Measurements from ENCODE around the gene PHYKPL. TPM values are rescaled to one million over a fixed set of nuclear protein-coding genes. Genes with fewer than 3 reads are reported as not detected.
A peak's percentile ranks its signal among the peaks of the same experiment; 100 is the strongest.

Gene PHYKPL
- polyA plus RNA-seq, 1 donor (not counting 4 experiments of a cell fraction or from before 2014, with no cell fraction given): 38.8 TPM

DNA sequence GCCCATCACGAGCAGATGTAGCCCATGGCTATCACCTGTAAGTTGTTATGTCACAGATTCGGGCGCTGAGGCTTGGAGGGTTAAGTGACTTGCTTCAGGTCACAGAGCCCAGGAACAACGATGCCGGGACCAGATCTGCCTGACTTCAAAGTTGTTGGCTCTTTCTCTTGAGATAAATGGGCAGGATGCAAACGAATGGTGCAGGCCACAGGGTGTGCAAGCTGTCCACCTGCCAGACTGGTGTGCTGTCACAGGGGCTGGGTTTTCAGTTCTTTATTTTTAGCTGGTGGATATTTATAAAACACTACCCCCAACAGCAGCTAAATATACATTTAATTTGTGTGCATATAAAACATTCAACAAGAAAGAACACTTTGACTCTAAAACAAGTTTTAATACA lies 17.7 kb upstream of the PHYKPL start:
- dilution Hi-C loops (cut with MboI; ENCODE audit: extremely low pct_ligation_motif_present, low sequenced_read_pairs): no loop called here
- Histone ChIP-seq H3K79me2 (ENCODE audit: control insufficient read depth, insufficient read depth, low read length) (no peaks in the 10 kb centered on the region), H3K9me1 (ENCODE audit: control insufficient read depth, extremely low read depth, insufficient read depth, low read length) (no peaks in the 10 kb centered on the region), H3K27ac (ENCODE audit: control insufficient read depth, insufficient read depth, low read length) (no peak overlapping the region), H3K4me2 (ENCODE audit: control insufficient read depth, extremely low read depth, insufficient read depth, low read depth, low read length) (no peak overlapping the region), H3K4me3 (ENCODE audit: control insufficient read depth in 2 of 3, extremely low read depth in 1 of 3, insufficient read depth in 2 of 3, low read depth in 1 of 3, low read length in 3 of 3) (no peak overlapping the region), H3K4me1 (ENCODE audit: control insufficient read depth, extremely low read depth, insufficient read depth, low read length) (peaks cover 4% of the 10 kb centered on the region), H2AFZ (ENCODE audit: control insufficient read depth, low read length) (no peak overlapping the region), H3K9ac (ENCODE audit: control insufficient read depth, extremely low read depth, insufficient read depth, low read length) (no peak overlapping the region), H4K20me1 (ENCODE audit: control insufficient read depth, extremely low read depth, insufficient read depth, low read length) (peaks cover 2% of the 10 kb centered on the region), H3K36me3 (ENCODE audit: control insufficient read depth in 2 of 2, extremely low read depth in 1 of 2, insufficient read depth in 2 of 2, low read length in 2 of 2) (no peaks in the 10 kb centered on the region), H3K9me3 (ENCODE audit: control insufficient read depth, low read depth, low read length) (no peaks in the 10 kb centered on the region), H3K27me3 (ENCODE audit: control insufficient read depth, extremely low read depth, insufficient read depth, low read length) (peaks cover 11% of the 10 kb centered on the region)
- FAIRE-seq: no peak
- TF ChIP-seq, protein P1, sequence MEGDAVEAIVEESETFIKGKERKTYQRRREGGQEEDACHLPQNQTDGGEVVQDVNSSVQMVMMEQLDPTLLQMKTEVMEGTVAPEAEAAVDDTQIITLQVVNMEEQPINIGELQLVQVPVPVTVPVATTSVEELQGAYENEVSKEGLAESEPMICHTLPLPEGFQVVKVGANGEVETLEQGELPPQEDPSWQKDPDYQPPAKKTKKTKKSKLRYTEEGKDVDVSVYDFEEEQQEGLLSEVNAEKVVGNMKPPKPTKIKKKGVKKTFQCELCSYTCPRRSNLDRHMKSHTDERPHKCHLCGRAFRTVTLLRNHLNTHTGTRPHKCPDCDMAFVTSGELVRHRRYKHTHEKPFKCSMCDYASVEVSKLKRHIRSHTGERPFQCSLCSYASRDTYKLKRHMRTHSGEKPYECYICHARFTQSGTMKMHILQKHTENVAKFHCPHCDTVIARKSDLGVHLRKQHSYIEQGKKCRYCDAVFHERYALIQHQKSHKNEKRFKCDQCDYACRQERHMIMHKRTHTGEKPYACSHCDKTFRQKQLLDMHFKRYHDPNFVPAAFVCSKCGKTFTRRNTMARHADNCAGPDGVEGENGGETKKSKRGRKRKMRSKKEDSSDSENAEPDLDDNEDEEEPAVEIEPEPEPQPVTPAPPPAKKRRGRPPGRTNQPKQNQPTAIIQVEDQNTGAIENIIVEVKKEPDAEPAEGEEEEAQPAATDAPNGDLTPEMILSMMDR (optimal IDR thresholded peaks at IDR 0.05 in 1 of 3, IDR thresholded peaks at IDR 0.05 in 1 of 3, conservative IDR thresholded peaks at IDR 0.05 in 1 of 3; ENCODE audit: extremely low read depth in 1 of 3, insufficient read depth in 2 of 3, low read length in 3 of 3): no peak
- no peak for TF ChIP-seq EZH2 (IDR thresholded peaks at IDR 0.05; ENCODE audit: low read length)
- no peak for DNase-seq (ENCODE audit: low read depth, low spot score)

- DNase-seq (ENCODE audit: low read depth, low spot score): peak; percentile 13
- peak; percentile 71 for FAIRE-seq
- no peak overlapping the region for H3K4me3 ChIP-seq (ENCODE audit: control insufficient read depth in 2 of 3, extremely low read depth in 1 of 3, insufficient read depth in 2 of 3, low read depth in 1 of 3, low read length in 3 of 3)
- H3K27ac ChIP-seq (ENCODE audit: control insufficient read depth, insufficient read depth, low read length): no peak overlapping the region
- no peak overlapping the region for H3K9ac ChIP-seq (ENCODE audit: control insufficient read depth, extremely low read depth, insufficient read depth, low read length)
- dilution Hi-C loops (cut with MboI; ENCODE audit: extremely low pct_ligation_motif_present, low sequenced_read_pairs): no loop called here
- no peaks in the 10 kb centered on the region for H3K9me1 ChIP-seq (ENCODE audit: control insufficient read depth, extremely low read depth, insufficient read depth, low read length)
- no peaks in the 10 kb centered on the region for H3K36me3 ChIP-seq (ENCODE audit: control insufficient read depth in 2 of 2, extremely low read depth in 1 of 2, insufficient read depth in 2 of 2, low read length in 2 of 2)
- peaks cover 7% of the 10 kb centered on the region for H3K27me3 ChIP-seq (ENCODE audit: control insufficient read depth, extremely low read depth, insufficient read depth, low read length)
- TF ChIP-seq EZH2 (IDR thresholded peaks at IDR 0.05; ENCODE audit: low read length): no peak
- TF ChIP-seq, protein P1 (optimal IDR thresholded peaks at IDR 0.05 in 1 of 3, IDR thresholded peaks at IDR 0.05 in 1 of 3, conservative IDR thresholded peaks at IDR 0.05 in 1 of 3; ENCODE audit: extremely low read depth in 1 of 3, insufficient read depth in 2 of 3, low read length in 3 of 3): no peak
- no peak overlapping the region for H3K4me2 ChIP-seq (ENCODE audit: control insufficient read depth, extremely low read depth, insufficient read depth, low read depth, low read length)
- H2AFZ ChIP-seq (ENCODE audit: control insufficient read depth, low read length): no peak overlapping the region
- peaks cover 2% of the 10 kb centered on the region for H4K20me1 ChIP-seq (ENCODE audit: control insufficient read depth, extremely low read depth, insufficient read depth, low read length)
- no peaks in the 10 kb centered on the region for H3K9me3 ChIP-seq (ENCODE audit: control insufficient read depth, low read depth, low read length)
- H3K4me1 ChIP-seq (ENCODE audit: control insufficient read depth, extremely low read depth, insufficient read depth, low read length): peaks cover 4% of the 10 kb centered on the region
- no peaks in the 10 kb centered on the region for H3K79me2 ChIP-seq (ENCODE audit: control insufficient read depth, insufficient read depth, low read length)
These were observed 16.8 kb upstream of the PHYKPL start for GRCh38 chr5:178249191-178249989.
